22Rv1 (cell line): Measurements from ENCODE around the gene CDC25C.

ENCODE experiments used
- CTCF ChIP-seq: fragments of 450-650 bp; IDR thresholded peaks from 2 replicates; pipeline ENCODE4 v1.5.1; 2017; ENCODE audit warnings: mild to moderate bottlenecking
- ZFX ChIP-seq: fragments of 450-650 bp; IDR thresholded peaks from 2 replicates; pipeline ENCODE4 v1.6.1; 2017; ENCODE audit warnings: antibody characterized with exemption, borderline replicate concordance

GRCh38 chr5:138287246-138287645 lies 44.4 kb downstream of the CDC25C start:
- TF ChIP-seq CTCF (no peak), ZFX (no peak)
